ENCODE results near the gene LAMA1.

DNA sequence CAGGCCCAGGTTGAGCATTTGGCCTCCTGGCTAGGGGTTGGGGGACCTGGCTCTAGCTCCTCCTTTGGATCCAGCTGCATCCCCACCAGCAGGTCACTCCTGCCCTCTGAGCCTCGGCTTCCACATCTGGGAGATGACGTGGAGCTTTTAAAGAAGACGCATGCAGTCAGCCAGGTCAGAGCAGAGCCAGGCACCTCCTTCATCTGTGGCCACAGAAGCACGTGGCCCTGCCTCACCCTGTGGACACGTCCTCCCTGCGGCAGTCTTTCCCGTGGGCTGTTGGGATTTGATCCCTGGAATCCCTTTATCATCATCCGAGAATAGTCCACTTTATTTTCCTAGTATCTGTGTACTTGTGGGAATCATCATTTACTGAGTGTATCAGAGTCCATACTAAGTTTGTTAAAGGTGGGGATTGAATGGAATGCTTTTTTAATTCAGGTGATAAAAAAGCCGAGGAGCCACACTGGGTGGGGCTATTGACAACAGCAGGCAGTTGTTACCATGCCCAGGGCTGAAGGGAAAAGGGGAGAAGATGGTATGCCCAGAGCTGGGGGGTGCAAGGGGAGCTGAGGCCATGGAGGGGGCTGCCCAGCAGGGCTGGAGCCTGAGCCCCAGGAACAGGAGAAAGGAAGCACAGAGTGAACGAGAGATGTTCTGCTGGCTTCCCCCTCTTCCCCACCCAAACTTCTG, 170.1 kb downstream of the LAMA1 start:
- no peak for TF ChIP-seq CTCF (conservative IDR thresholded peaks at IDR 0.05; ENCODE audit: low read length)
- no peak for TF ChIP-seq EZH2phosphoT487 (IDR thresholded peaks at IDR 0.05; ENCODE audit: borderline replicate concordance)

Data from Loucy (cell line).